Left ventricle myocardium inferior (tissue), 1 donor: ENCODE results near the gene PRELID1. TPM values are rescaled to one million over a fixed set of nuclear protein-coding genes. Genes with fewer than 3 reads are reported as not detected.

Experiments
- DNase-seq: peaks from one replicate; pipeline ENCODE4 v3.0.0-alpha.2; 2020
- H3K27ac ChIP-seq: fragments of 200-600 bp; replicated peaks from 2 replicates; pipeline ENCODE4 v1.8.0; 2021
- H3K27me3 ChIP-seq: fragments of 200-600 bp; 2 replicates; pipeline ENCODE4 v1.8.0; 2021; ENCODE audit warnings: low read depth
- H3K36me3 ChIP-seq: fragments of 200-600 bp; 2 replicates; pipeline ENCODE4 v1.8.0; 2021
- H3K4me1 ChIP-seq: fragments of 200-600 bp; 2 replicates; pipeline ENCODE4 v1.8.0; 2021
- H3K4me3 ChIP-seq: fragments of 200-600 bp; 2 replicates; pipeline ENCODE4 v1.8.0; 2021; ENCODE audit warnings: mild to moderate bottlenecking, moderate library complexity
- H3K9me3 ChIP-seq: fragments of 200-600 bp; replicated peaks from 2 replicates; pipeline ENCODE4 v1.8.0; 2021
- CTCF ChIP-seq: fragments of 200-600 bp; IDR thresholded peaks from 2 replicates; pipeline ENCODE4 v1.8.0; 2021; ENCODE audit warnings: antibody characterized with exemption, mild to moderate bottlenecking, borderline replicate concordance
- intact Hi-C: fragments of 100-400 bp; cut with micrococcal nuclease; formaldehyde crosslinking; loops from one replicate; pipeline ENCODE4 v1.11.0; 2022
- total RNA-seq: library from RNA; stranded (reverse); fragmentation: NEBNext Ultra II Directional; extraction: Animal tissue kit (Norgen Biotek cat#: 25700); gene quantifications from one replicate; pipeline ENCODE4 v1.2.1, GENCODE V29; 2021
- donor health status: DM: no; HTN: yes; CAD: no; lungs with severe emphysema.

The PRELID1 gene
- total RNA-seq, 1 donor from 2014 or later = 40.0 TPM

- H3K36me3 ChIP-seq = no peaks in the 10 kb centered on the region
- no peak overlapping the region for H3K4me3 ChIP-seq
- H3K27ac ChIP-seq = no peak overlapping the region
- TF ChIP-seq CTCF = no peak
- H3K27me3 ChIP-seq = peaks cover 11% of the 10 kb centered on the region
- no peaks in the 10 kb centered on the region for H3K9me3 ChIP-seq
- no peak for DNase-seq
- peaks cover 40% of the 10 kb centered on the region for H3K4me1 ChIP-seq
- intact Hi-C loops = no loop called here
These were observed 51.7 kb downstream of the PRELID1 start for GRCh38 chr5:177355162-177355867.

GRCh38 chr5:177355868-177356168 is 52.2 kb downstream of the PRELID1 start:
- no peak overlapping the region for H3K27ac ChIP-seq
- no peak for TF ChIP-seq CTCF
- H3K27me3 ChIP-seq = peaks cover 11% of the 10 kb centered on the region
- H3K9me3 ChIP-seq = no peaks in the 10 kb centered on the region
- no peaks in the 10 kb centered on the region for H3K36me3 ChIP-seq
- no peak overlapping the region for H3K4me3 ChIP-seq
- peaks cover 35% of the 10 kb centered on the region for H3K4me1 ChIP-seq
- intact Hi-C loops = no loop called here
- no peak for DNase-seq

Other genes with a start within 250 kb of the PRELID1 start
- 0.93 TPM for gene FGFR4, start 216.9 kb upstream of the PRELID1 start, total RNA-seq
- 40.8 TPM for gene NSD1, start 170.0 kb upstream of the PRELID1 start, total RNA-seq
- 25.3 TPM for gene RAB24, start 80 bp upstream of the PRELID1 start, total RNA-seq
- gene MXD3, start 8.1 kb downstream of the PRELID1 start, total RNA-seq = 2.3 TPM
- gene LMAN2, start 47.9 kb downstream of the PRELID1 start, total RNA-seq = 60.0 TPM
- 4.6 TPM for gene RGS14, start 54.1 kb downstream of the PRELID1 start, total RNA-seq
- not detected for gene SLC34A1, start 80.6 kb downstream of the PRELID1 start, total RNA-seq
- gene PFN3, start 96.9 kb downstream of the PRELID1 start, total RNA-seq = not detected
- not detected for gene F12, start 105.8 kb downstream of the PRELID1 start, total RNA-seq
- gene GRK6, start 122.9 kb downstream of the PRELID1 start, total RNA-seq = 15.6 TPM
- gene PRR7, start 143.0 kb downstream of the PRELID1 start, total RNA-seq = 2.1 TPM
- 21.8 TPM for gene DBN1, start 169.8 kb downstream of the PRELID1 start, total RNA-seq
- 54.4 TPM for gene PDLIM7, start 193.8 kb downstream of the PRELID1 start, total RNA-seq
- 3.3 TPM for gene DOK3, start 206.0 kb downstream of the PRELID1 start, total RNA-seq
- gene DDX41, start 213.2 kb downstream of the PRELID1 start, total RNA-seq = 29.7 TPM